Type B pancreatic cell (in vitro differentiated cells): Measurements from ENCODE around the gene LBP. TPM values are rescaled to one million over a fixed set of nuclear protein-coding genes. Genes with fewer than 3 reads are reported as not detected.
A peak's percentile ranks its signal among the peaks of the same experiment; 100 is the strongest.
"Not testable (repeated sequence)": the region's sequence is repeated elsewhere in the genome, so short reads cannot be mapped to it uniquely, and the experiment has no call there.

Experiments used
- DNase-seq: peaks from one replicate; pipeline ENCODE4 v3.0.0; 2021; ENCODE audit warnings: mixed read lengths; ENCODE audit not compliant: unreplicated experiment; ENCODE audit errors: extremely low spot score
- H3K27ac Mint-ChIP-seq: 2 replicates; pipeline ENCODE4 v1.8.0; 2021; ENCODE audit warnings: mild to moderate bottlenecking, mixed read lengths
- H3K27me3 Mint-ChIP-seq: 2 replicates; pipeline ENCODE4 v1.8.0; 2021; ENCODE audit warnings: mixed read lengths
- H3K36me3 Mint-ChIP-seq: 2 replicates; pipeline ENCODE4 v1.8.0; 2021; ENCODE audit warnings: mixed read lengths
- H3K4me1 Mint-ChIP-seq: one replicate; pipeline ENCODE4 v1.8.0; 2021; ENCODE audit warnings: mixed read lengths; ENCODE audit not compliant: unreplicated experiment
- H3K4me3 Mint-ChIP-seq: 2 replicates; pipeline ENCODE4 v1.8.0; 2021; ENCODE audit warnings: mild to moderate bottlenecking, mixed read lengths
- H3K9me3 Mint-ChIP-seq: 2 replicates; pipeline ENCODE4 v1.8.0; 2021; ENCODE audit warnings: mixed read lengths
- total RNA-seq: library from RNA; stranded (reverse); gene quantifications from 2 replicates; pipeline ENCODE4 v1.2.1, GENCODE V29; 2021; ENCODE audit warnings: low replicate concordance
- TF ChIP-seq, protein P1 (sequence below): fragments of 200-600 bp; sonication (generic); conservative IDR thresholded peaks from 2 replicates; pipeline ENCODE4 v1.5.0; 2021; ENCODE audit warnings: antibody characterized with exemption, mild to moderate bottlenecking

The LBP gene
- total RNA-seq, 1 donor from 2014 or later, result not detected

DNA sequence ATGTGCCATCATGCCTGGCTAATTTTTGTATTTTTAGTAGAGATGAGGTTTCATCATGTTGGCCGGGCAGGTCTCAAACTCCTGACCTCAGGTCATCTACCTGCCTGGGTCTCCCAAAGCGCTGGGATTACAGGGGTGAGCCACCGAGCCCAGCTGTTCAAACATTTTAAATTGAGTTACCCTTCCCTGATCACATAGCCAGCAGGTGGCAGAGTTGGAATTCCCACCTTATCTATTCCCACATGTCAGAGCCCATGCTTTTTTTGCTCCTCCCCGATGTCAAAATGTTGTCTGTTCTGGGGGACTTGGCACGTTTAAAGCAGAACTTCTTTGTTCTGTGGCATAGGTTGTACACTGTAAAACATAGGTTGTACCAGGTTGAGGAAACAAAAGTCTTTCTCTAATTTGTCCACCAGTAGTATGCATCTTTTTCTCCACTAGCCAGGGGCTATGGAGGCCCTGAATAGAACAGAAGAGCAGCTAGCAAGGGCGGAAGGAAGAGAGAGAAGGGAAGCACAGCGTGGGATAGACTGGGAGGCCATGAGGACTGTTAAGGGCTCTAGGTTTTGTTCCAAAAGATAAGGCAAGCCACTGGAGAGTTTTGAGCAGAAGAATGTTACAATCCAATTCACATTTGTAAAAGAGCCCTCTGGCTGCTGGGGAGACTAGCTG is 7.3 kb upstream of the LBP start:
- Mint-ChIP-seq H3K9me3 (peaks cover 7% of the 10 kb centered on the region), H3K36me3 (no peaks in the 10 kb centered on the region), H3K4me1 (peaks cover 13% of the 10 kb centered on the region), H3K27ac (no peak overlapping the region), H3K4me3 (no peak overlapping the region), H3K27me3 (peaks cover 10% of the 10 kb centered on the region)
- TF ChIP-seq, protein P1, sequence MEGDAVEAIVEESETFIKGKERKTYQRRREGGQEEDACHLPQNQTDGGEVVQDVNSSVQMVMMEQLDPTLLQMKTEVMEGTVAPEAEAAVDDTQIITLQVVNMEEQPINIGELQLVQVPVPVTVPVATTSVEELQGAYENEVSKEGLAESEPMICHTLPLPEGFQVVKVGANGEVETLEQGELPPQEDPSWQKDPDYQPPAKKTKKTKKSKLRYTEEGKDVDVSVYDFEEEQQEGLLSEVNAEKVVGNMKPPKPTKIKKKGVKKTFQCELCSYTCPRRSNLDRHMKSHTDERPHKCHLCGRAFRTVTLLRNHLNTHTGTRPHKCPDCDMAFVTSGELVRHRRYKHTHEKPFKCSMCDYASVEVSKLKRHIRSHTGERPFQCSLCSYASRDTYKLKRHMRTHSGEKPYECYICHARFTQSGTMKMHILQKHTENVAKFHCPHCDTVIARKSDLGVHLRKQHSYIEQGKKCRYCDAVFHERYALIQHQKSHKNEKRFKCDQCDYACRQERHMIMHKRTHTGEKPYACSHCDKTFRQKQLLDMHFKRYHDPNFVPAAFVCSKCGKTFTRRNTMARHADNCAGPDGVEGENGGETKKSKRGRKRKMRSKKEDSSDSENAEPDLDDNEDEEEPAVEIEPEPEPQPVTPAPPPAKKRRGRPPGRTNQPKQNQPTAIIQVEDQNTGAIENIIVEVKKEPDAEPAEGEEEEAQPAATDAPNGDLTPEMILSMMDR, result peak; percentile 37
- no peak for DNase-seq

DNA sequence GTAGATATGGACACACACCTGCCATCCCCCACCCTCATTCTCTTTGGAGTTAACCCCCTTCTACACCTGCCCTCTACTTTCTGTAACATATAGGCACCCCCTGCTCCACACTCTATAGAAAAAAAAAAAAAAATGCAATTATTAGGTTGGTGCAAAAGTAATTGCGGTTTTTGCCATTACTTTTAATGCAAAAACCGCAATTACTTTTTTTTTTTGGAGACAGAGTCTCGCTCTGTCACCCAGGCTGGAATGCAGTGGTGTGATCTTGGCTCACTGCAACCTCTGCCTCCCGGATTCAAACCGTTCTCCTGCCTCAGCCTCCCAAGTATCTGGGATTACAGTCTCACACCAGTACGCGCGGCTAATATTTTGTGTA is 6.8 kb upstream of the LBP start:
- H3K4me3 Mint-ChIP-seq, DNase-seq, H3K36me3 Mint-ChIP-seq, H3K27ac Mint-ChIP-seq, H3K9me3 Mint-ChIP-seq: not testable (repeated sequence)
- Mint-ChIP-seq H3K27me3 (peaks cover 10% of the 10 kb centered on the region), H3K4me1 (peaks cover 13% of the 10 kb centered on the region)

DNA sequence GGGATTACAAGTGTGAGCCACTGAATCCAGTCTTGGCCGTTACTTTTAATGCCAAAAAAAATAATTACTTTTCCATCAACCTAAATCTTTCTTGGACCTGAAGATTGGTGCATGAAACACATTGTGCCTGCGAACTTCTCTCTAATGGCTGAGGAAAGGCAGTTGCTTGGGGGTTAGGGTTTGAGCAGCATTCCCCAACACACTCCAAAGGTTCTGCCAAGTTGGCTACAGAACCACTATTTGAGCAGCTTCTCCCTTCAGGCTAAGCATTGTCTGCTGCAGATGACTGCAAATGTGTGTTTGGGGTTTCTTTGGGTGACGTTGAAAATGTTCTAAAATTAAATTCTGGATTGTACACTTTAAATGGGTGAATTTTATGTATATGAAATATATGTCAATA is 6.3 kb upstream of the LBP start:
- Mint-ChIP-seq H3K4me1 (peaks cover 13% of the 10 kb centered on the region), H3K27ac (no peak overlapping the region), H3K36me3 (no peaks in the 10 kb centered on the region), H3K27me3 (peaks cover 10% of the 10 kb centered on the region), H3K9me3 (peaks cover 7% of the 10 kb centered on the region), H3K4me3 (no peak overlapping the region)
- no peak for DNase-seq
- TF ChIP-seq, protein P1, result no peak

DNA sequence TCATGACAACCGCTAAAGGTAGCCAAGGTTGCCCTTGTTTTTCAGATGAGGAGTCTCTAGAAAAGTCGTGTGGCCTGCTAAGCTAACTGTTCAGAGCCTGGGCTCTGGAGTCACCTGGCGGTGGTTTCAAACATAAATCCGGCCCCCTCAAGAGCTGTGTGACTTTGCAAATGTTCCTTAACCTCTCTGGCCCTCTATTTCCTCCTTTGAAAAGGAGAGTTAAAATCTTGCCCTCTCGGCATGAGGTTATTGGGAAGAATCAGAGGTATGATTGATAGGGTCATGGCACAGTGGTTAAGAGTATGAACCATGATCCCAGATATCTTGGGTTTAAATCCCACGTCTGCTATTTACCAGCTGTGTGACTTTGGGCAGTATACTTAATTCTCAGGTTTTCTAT is 5.6 kb upstream of the LBP start:
- peaks cover 13% of the 10 kb centered on the region for H3K4me1 Mint-ChIP-seq
- DNase-seq, result no peak
- H3K36me3 Mint-ChIP-seq, result no peaks in the 10 kb centered on the region
- peaks cover 7% of the 10 kb centered on the region for H3K27me3 Mint-ChIP-seq
- H3K27ac Mint-ChIP-seq, result no peak overlapping the region
- TF ChIP-seq, protein P1, result no peak
- H3K4me3 Mint-ChIP-seq, result no peak overlapping the region
- peaks cover 7% of the 10 kb centered on the region for H3K9me3 Mint-ChIP-seq

DNA sequence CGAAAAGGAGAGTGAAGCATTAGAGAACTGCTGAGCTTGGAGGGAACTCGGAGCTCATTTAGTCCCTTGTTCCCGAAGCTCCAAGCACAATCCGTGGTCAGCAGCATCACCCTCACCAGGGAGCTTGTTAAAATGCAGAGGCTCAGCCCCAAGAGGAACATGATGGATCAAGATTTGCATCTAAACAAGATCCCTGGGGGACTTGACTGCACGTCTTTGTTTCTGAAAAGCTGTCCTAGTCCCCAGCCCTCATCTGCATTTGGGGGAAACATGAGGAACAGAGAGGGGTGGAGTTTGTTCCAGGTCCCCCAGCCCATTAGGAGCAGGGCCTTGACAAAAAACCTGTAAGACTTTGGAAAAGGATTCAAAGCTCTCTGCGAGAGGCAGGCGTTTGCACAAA is 4.1 kb upstream of the LBP start:
- peaks cover 9% of the 10 kb centered on the region for H3K4me1 Mint-ChIP-seq

DNA sequence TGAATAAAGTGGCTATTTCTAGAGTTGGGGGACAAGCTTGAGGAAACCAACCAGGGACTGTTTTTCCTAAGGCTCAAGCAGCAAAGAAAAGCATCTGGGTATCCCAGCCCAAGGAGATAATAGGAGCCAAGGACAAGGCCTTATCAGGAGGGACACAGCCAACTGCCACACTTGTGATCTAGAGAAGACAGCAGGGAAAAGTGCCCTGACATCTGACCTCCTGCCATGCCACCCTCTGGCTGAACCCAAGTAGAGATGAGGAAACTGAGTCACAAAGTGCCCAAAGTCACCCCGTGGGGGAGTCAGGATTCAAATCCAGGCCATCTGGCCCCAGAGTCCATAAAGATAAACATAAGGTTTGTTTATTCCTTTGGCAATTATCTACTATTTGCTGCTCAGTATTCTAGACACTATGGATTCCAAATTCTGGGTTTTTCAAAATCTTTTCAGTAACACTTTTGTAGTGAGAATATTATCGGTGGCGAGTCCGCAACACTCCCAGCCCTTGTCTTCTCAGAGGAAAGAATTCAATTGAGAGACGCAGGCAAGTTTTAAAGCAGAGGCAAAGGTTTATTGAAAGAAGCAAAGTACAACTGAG is 3.5 kb upstream of the LBP start:
- peaks cover 9% of the 10 kb centered on the region for H3K4me1 Mint-ChIP-seq
- no peak overlapping the region for H3K4me3 Mint-ChIP-seq
- peaks cover 2% of the 10 kb centered on the region for H3K27me3 Mint-ChIP-seq
- H3K36me3 Mint-ChIP-seq, result no peaks in the 10 kb centered on the region
- peaks cover 5% of the 10 kb centered on the region for H3K9me3 Mint-ChIP-seq
- no peak for DNase-seq
- TF ChIP-seq, protein P1, result no peak
- no peak overlapping the region for H3K27ac Mint-ChIP-seq

More for the DNA sequence above, 4.1 kb upstream of the LBP start:
- TF ChIP-seq, protein P1, result no peak
- Mint-ChIP-seq H3K4me3 (no peak overlapping the region), H3K27ac (no peak overlapping the region), H3K36me3 (no peaks in the 10 kb centered on the region), H3K27me3 (no peaks in the 10 kb centered on the region), H3K9me3 (peaks cover 7% of the 10 kb centered on the region)
- no peak for DNase-seq
